ENCODE measurements around the gene KDM5A.
A peak's percentile ranks its signal among the peaks of the same experiment; 100 is the strongest.
"Not testable (repeated sequence)": the region's sequence is repeated elsewhere in the genome, so short reads cannot be mapped to it uniquely, and the experiment has no call there.

Gene KDM5A

GRCh38 chr12:389142-390096 lies at the start of gene KDM5A:
TSS of gene KDM5A (minus strand) at chr12:389320. CDS start at chr12:389091, 229 bp downstream.
- peak; percentile 91 for DNase-seq (ENCODE audit: low spot score)

GRCh38 chr12:435737-436136 lies 46.6 kb upstream of the KDM5A start:
- DNase-seq (ENCODE audit: low spot score) = not testable (repeated sequence)

- no peak for DNase-seq (ENCODE audit: low spot score)
Observed at GRCh38 chr12:422526-422925, 33.4 kb upstream of the KDM5A start.

- no peak for DNase-seq (ENCODE audit: low spot score)
Observed at GRCh38 chr12:418432-418831, 29.3 kb upstream of the KDM5A start.

GRCh38 chr12:414859-415258 lies 25.7 kb upstream of the KDM5A start:
- DNase-seq (ENCODE audit: low spot score) = no peak

- DNase-seq (ENCODE audit: low spot score) = no peak
Observed at GRCh38 chr12:402029-402389, 12.9 kb upstream of the KDM5A start.

- peak; percentile 94 for DNase-seq (ENCODE audit: low spot score)
Observed at GRCh38 chr12:401235-402028, 12.3 kb upstream of the KDM5A start, which contains the start of gene CCDC77. TSS of gene CCDC77 (plus strand) at chr12:401644. CDS start at chr12:409384, 7,740 bp downstream.

GRCh38 chr12:400828-401227 lies 11.7 kb upstream of the KDM5A start:
- DNase-seq (ENCODE audit: low spot score) = no peak

- peak; percentile 46 for DNase-seq (ENCODE audit: low spot score)
Observed at GRCh38 chr12:388541-389141, 479 bp downstream of the KDM5A start.

GRCh38 chr12:388012-388411 lies 1.1 kb downstream of the KDM5A start:
- DNase-seq (ENCODE audit: low spot score) = no peak

GRCh38 chr12:386651-387050 lies 2.5 kb downstream of the KDM5A start:
- DNase-seq (ENCODE audit: low spot score) = no peak

- DNase-seq (ENCODE audit: low spot score) = not testable (repeated sequence)
Observed at GRCh38 chr12:370739-371485, 18.2 kb downstream of the KDM5A start.

- DNase-seq (ENCODE audit: low spot score) = no peak
Observed at GRCh38 chr12:367972-368371, 21.1 kb downstream of the KDM5A start.

GRCh38 chr12:366820-367219 lies 22.3 kb downstream of the KDM5A start:
- DNase-seq (ENCODE audit: low spot score) = no peak

GRCh38 chr12:359091-359490 lies 30.0 kb downstream of the KDM5A start:
- no peak for DNase-seq (ENCODE audit: low spot score)

- DNase-seq (ENCODE audit: low spot score) = no peak
Observed at GRCh38 chr12:356276-356988, 32.7 kb downstream of the KDM5A start.

- DNase-seq (ENCODE audit: low spot score) = not testable (repeated sequence)
Observed at GRCh38 chr12:351197-351596, 37.9 kb downstream of the KDM5A start.

- DNase-seq (ENCODE audit: low spot score) = not testable (repeated sequence)
Observed at GRCh38 chr12:349625-350024, 39.5 kb downstream of the KDM5A start.

- not testable (repeated sequence) for DNase-seq (ENCODE audit: low spot score)
Observed at GRCh38 chr12:343036-343435, 46.1 kb downstream of the KDM5A start.

- no peak for DNase-seq (ENCODE audit: low spot score)
Observed at GRCh38 chr12:337039-337438, 52.1 kb downstream of the KDM5A start.

- DNase-seq (ENCODE audit: low spot score) = no peak
Observed at GRCh38 chr12:334125-334524, 55.0 kb downstream of the KDM5A start.
